Peyer's patch (tissue), 4 donors: ENCODE results near the gene USP36. TPM values are rescaled to one million over a fixed set of nuclear protein-coding genes. Genes with fewer than 3 reads are reported as not detected.

Source experiments
- DNase-seq, 3 donors: peaks; one replicate each; pipeline ENCODE4 v3.0.0-alpha.2; 2017 to 2019
- H3K27ac ChIP-seq, 4 donors: fragments of 200-600 bp; sonication (generic); one replicate each; pipeline ENCODE4 v1.5.1; 2016 to 2019
- H3K27me3 ChIP-seq, 2 donors: fragments of 200-600 bp; sonication (generic); one replicate each; pipeline ENCODE4 v1.5.1; 2019
- H3K36me3 ChIP-seq, 3 donors: fragments of 200-600 bp; sonication (generic); one replicate each; pipeline ENCODE4 v1.5.1; 2016 to 2019
- H3K4me1 ChIP-seq, 4 donors: fragments of 200-600 bp; sonication (generic); one replicate each; pipeline ENCODE4 v1.5.1; 2016 to 2019
- H3K4me3 ChIP-seq, 4 donors: fragments of 200-600 bp; sonication (generic); 1 replicate in 3 of 4; 2 replicates in 1 of 4; pipeline ENCODE4 v1.5.1; 2016 to 2019; ENCODE audit warnings: mild to moderate bottlenecking in 1 of 4
- H3K9me3 ChIP-seq, 4 donors: fragments of 200-600 bp; sonication (generic); one replicate each; pipeline ENCODE4 v1.5.1; 2016 to 2019; ENCODE audit warnings: mild to moderate bottlenecking in 1 of 4
- POLR2A ChIP-seq, 2 donors: fragments of 450-650 bp; IDR thresholded peaks; one replicate each; pipeline ENCODE4 v1.5.1; 2017; ENCODE audit warnings: antibody characterized with exemption in 2 of 2, mild to moderate bottlenecking in 2 of 2, moderate library complexity in 2 of 2
- total RNA-seq, 4 donors: library from RNA; depleted of rRNA; stranded (reverse); fragments of >200 nt; gene quantifications; one replicate each; pipeline ENCODE4 v1.1.0, GENCODE V29; 2016
- TF ChIP-seq, protein P1 (sequence below), 6 experiments: fragments of 450-650 bp in 4 of 6; fragments of 200-600 bp in 2 of 6; sonication (generic) in 1 of 6; IDR thresholded peaks; one replicate each; pipeline ENCODE4 v1.5.1; 2017 to 2019; ENCODE audit warnings: antibody characterized with exemption in 6 of 6, mild to moderate bottlenecking in 3 of 6, moderate library complexity in 1 of 6

Gene USP36
- total RNA-seq, 4 donors from 2014 or later, result 20.7 to 130 (median 59.9) TPM

DNA sequence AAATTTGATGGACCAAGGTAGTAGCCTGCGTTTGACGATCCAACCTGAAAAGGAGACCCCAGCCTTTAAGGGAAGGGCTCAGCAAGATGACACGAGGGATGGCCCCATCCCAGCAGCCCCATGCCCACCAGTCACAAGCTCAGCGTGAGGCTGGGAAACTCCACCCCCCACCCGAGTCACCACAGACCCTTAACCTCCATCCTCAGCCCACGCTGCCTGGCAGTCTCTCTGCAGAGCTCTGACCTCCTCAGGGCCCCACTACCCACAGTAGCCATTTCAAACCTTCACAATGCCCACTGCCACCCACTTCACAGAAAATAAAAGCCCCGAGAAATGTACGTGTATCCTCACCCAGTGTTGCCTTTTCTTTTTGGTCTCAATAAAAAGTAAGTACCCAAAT, 18.7 kb downstream of the USP36 start:
- no peak for DNase-seq
- H3K4me1 ChIP-seq, result peaks cover 0 to 13% (median 0%) of the 10 kb centered on the region in 4 donors
- no peaks in the 10 kb centered on the region for H3K9me3 ChIP-seq
- peaks cover 0 to 94% (median 0%) of the 10 kb centered on the region in 3 donors for H3K36me3 ChIP-seq
- no peak overlapping the region for H3K4me3 ChIP-seq
- H3K27me3 ChIP-seq, result no peaks in the 10 kb centered on the region
- TF ChIP-seq POLR2A (IDR thresholded peaks at IDR 0.05), result no peak
- TF ChIP-seq, protein P1, sequence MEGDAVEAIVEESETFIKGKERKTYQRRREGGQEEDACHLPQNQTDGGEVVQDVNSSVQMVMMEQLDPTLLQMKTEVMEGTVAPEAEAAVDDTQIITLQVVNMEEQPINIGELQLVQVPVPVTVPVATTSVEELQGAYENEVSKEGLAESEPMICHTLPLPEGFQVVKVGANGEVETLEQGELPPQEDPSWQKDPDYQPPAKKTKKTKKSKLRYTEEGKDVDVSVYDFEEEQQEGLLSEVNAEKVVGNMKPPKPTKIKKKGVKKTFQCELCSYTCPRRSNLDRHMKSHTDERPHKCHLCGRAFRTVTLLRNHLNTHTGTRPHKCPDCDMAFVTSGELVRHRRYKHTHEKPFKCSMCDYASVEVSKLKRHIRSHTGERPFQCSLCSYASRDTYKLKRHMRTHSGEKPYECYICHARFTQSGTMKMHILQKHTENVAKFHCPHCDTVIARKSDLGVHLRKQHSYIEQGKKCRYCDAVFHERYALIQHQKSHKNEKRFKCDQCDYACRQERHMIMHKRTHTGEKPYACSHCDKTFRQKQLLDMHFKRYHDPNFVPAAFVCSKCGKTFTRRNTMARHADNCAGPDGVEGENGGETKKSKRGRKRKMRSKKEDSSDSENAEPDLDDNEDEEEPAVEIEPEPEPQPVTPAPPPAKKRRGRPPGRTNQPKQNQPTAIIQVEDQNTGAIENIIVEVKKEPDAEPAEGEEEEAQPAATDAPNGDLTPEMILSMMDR (IDR thresholded peaks at IDR 0.05), result no peak
- no peak overlapping the region for H3K27ac ChIP-seq

DNA sequence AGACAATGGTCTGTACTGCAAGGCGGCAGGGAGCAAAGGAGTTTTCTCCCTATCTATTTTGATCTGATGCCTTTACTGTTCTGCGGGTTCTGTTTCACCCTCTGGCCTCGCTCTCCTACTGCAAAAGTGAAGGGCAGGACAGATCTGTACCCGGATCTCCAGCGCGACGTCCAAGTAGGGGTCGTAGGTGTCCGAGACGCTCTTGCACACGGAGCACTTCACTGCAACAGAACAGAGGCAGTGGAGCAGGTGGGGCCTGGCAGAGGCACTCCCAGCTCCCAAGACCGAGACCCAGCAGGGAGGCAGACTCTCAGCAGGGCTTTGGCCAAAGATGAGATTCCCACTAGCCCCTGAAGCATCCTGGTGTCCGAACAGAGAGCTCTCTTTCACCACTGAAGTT, 19.8 kb downstream of the USP36 start:
- TF ChIP-seq, protein P1 (IDR thresholded peaks at IDR 0.05), result no peak
- TF ChIP-seq POLR2A (IDR thresholded peaks at IDR 0.05), result no peak
- no peak for DNase-seq
- peaks cover 0 to 94% (median 0%) of the 10 kb centered on the region in 3 donors for H3K36me3 ChIP-seq
- H3K27me3 ChIP-seq, result no peaks in the 10 kb centered on the region
- peaks cover 0 to 13% (median 0%) of the 10 kb centered on the region in 4 donors for H3K4me1 ChIP-seq
- H3K4me3 ChIP-seq, result no peak overlapping the region
- H3K27ac ChIP-seq, result peak overlapping the region in 1 of 4 donors; percentile 73
- H3K9me3 ChIP-seq, result no peaks in the 10 kb centered on the region

DNA sequence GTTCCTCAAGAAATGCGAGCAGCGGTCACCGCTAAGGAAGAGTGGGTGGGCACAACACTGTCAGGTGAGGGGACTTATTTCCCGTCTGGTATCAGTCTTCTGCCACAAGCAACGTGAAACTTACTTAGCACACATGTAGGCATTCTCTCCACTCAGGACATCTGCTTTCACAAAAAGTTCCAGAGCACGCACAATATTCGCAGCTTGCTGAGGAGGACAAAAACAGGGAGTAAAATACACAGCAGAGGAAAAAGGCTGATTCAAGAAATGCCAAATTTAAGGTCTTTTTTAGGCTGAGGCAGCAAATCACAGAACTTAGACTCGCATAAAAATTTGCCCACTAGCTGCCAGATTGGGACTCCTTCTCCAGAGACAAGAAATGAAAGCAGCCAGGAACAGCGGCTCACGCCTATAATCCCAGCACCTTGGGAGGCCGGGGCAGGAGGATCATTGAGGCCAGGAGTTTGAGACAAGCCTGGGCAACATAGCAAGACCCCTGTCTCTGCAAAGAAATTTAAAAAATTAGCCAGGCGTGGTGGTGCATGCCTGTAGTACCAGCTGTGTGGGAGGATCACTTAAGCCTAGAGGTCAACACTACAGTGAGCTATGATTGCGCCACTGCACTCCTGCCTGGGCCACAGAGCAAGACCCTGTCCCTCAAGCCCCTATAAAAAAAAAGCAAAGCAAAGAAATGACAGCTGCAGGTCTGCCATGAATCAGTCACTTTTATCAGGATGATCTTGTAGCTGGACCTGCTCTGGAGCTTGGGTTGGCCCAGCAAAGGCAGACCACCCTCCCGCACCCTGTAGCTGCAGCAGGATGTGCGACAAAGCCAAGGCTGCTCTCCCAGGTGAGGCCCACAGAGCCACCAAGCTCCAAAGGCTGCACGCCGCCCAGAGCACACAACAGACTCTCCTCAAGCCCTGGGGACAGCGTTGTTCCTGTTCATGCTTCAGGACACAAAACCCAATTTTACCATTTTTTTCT, 20.5 kb downstream of the USP36 start:
- peaks cover 0 to 13% (median 0%) of the 10 kb centered on the region in 4 donors for H3K4me1 ChIP-seq
- H3K4me3 ChIP-seq, result no peak overlapping the region
- DNase-seq, result no peak
- H3K9me3 ChIP-seq, result no peaks in the 10 kb centered on the region
- no peaks in the 10 kb centered on the region for H3K27me3 ChIP-seq
- H3K27ac ChIP-seq, result peak overlapping the region; percentile 29 to 73 (median 63)
- peaks cover 0 to 94% (median 0%) of the 10 kb centered on the region in 3 donors for H3K36me3 ChIP-seq
- TF ChIP-seq, protein P1 (IDR thresholded peaks at IDR 0.05), result no peak
- TF ChIP-seq POLR2A (IDR thresholded peaks at IDR 0.05), result no peak

DNA sequence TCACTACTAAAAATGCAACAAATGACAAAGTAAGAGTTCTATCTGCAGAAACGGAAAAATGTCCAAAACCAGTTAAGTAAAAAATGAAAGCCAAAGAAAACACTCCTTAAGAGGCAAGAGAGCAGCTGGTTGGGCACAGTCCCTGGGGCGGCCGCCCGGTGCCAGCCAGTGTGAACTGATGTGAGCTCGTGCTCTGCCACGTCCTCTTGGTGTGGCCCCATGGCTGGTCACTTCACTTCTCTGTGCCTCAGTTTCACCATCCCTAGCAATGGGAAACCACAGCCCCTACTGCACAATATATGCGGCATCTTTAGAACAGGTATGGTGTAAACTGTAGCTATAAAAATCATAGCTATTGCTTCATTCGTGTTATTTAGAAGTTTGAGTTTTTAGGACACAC, 21.2 kb downstream of the USP36 start:
- Histone ChIP-seq H3K4me1 (peaks cover 0 to 13% (median 0%) of the 10 kb centered on the region in 4 donors), H3K9me3 (no peaks in the 10 kb centered on the region), H3K36me3 (peaks cover 0 to 96% (median 0%) of the 10 kb centered on the region in 3 donors), H3K27me3 (no peaks in the 10 kb centered on the region), H3K4me3 (no peak overlapping the region), H3K27ac (peak overlapping the region; percentile 29 to 73 (median 63))
- TF ChIP-seq, protein P1 (IDR thresholded peaks at IDR 0.05), result no peak
- TF ChIP-seq POLR2A (IDR thresholded peaks at IDR 0.05), result no peak
- no peak for DNase-seq

DNA sequence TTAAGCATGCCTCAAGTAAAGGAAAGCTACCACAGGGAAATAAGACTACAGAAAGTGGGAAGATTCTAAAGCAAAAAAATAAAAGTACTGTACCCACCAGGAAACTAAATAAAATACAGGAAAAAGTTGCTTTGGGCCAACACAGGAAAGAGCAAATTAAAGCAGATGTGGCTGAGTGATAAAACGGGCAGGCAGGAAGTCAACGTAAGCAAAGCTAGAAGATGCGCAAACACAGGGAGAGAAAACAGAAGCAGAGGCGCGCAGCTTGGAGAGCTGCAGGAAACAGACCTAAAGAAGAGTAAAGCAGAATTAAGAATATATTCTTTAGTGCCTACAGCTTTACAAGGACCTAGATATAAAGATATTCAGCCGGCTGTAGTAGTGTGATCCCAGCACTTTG, 21.7 kb downstream of the USP36 start:
- Histone ChIP-seq H3K4me1 (peaks cover 0 to 13% (median 0%) of the 10 kb centered on the region in 4 donors), H3K36me3 (peaks cover 0 to 96% (median 0%) of the 10 kb centered on the region in 3 donors), H3K27ac (peak overlapping the region; percentile 29 to 73 (median 64)), H3K9me3 (no peaks in the 10 kb centered on the region), H3K27me3 (no peaks in the 10 kb centered on the region), H3K4me3 (no peak overlapping the region)
- TF ChIP-seq, protein P1 (IDR thresholded peaks at IDR 0.05), result no peak
- TF ChIP-seq POLR2A (IDR thresholded peaks at IDR 0.05), result no peak
- peak in 2 of 3 donors; percentile 71 to 85 for DNase-seq
